Measurements from ENCODE around the gene PLEKHB2.

Gene PLEKHB2

DNA sequence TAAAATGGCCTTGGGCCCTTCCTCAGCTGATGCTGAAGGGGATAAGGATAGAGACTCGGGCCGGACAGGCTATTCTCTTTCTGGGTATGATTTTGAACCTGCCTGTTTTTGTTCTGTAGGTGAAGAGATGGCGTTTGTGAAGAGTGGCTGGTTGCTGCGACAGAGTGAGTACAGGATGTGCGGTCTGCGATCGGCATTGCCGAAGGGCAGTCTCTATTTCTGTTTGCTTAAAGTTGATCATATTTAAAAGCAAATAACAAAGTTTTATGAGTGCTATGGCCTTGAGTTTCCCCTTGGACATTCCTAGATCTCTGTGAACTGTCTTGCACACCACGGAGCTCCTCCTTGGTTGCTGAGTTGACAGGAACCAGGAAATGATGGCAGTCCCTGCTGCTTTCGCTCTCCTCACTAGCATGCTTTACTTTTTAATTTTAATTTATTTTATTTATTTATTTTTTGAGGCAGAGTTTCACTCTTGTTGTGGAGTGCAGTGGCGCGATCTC lies 15.7 kb downstream of the PLEKHB2 start:
- TF ChIP-seq, protein P1, sequence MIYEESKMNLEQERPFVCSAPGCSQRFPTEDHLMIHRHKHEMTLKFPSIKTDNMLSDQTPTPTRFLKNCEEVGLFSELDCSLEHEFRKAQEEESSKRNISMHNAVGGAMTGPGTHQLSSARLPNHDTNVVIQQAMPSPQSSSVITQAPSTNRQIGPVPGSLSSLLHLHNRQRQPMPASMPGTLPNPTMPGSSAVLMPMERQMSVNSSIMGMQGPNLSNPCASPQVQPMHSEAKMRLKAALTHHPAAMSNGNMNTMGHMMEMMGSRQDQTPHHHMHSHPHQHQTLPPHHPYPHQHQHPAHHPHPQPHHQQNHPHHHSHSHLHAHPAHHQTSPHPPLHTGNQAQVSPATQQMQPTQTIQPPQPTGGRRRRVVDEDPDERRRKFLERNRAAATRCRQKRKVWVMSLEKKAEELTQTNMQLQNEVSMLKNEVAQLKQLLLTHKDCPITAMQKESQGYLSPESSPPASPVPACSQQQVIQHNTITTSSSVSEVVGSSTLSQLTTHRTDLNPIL (CRISPR knock-in tag; IDR thresholded peaks at IDR 0.05; ENCODE audit: low read depth), result no peak
- TF ChIP-seq ZFP3 (CRISPR knock-in tag; IDR thresholded peaks at IDR 0.05) (no peak), BACH2 (CRISPR knock-in tag; IDR thresholded peaks at IDR 0.05; ENCODE audit: borderline replicate concordance) (no peak), TOX (CRISPR knock-in tag; IDR thresholded peaks at IDR 0.05; ENCODE audit: borderline replicate concordance) (no peak), ZNF70 (CRISPR knock-in tag; IDR thresholded peaks at IDR 0.05) (no peak), ESRRG (CRISPR knock-in tag; IDR thresholded peaks at IDR 0.05) (no peak), CSDC2 (CRISPR knock-in tag; IDR thresholded peaks at IDR 0.05) (no peak), ZC3H10 (CRISPR knock-in tag; IDR thresholded peaks at IDR 0.05) (no peak), OSR1 (CRISPR knock-in tag; IDR thresholded peaks at IDR 0.05) (no peak), ZNF565 (CRISPR knock-in tag; conservative IDR thresholded peaks at IDR 0.05; ENCODE audit: low read depth) (no peak), TCF4 (CRISPR knock-in tag; IDR thresholded peaks at IDR 0.05; ENCODE audit: borderline replicate concordance) (no peak), PPARA (CRISPR knock-in tag; IDR thresholded peaks at IDR 0.05; ENCODE audit: borderline replicate concordance) (no peak), ISL1 (CRISPR knock-in tag; IDR thresholded peaks at IDR 0.05) (no peak), GLIS3 (CRISPR knock-in tag; IDR thresholded peaks at IDR 0.05) (no peak), SNAI2 (CRISPR knock-in tag; IDR thresholded peaks at IDR 0.05) (no peak)
- TF ChIP-seq, protein P2, sequence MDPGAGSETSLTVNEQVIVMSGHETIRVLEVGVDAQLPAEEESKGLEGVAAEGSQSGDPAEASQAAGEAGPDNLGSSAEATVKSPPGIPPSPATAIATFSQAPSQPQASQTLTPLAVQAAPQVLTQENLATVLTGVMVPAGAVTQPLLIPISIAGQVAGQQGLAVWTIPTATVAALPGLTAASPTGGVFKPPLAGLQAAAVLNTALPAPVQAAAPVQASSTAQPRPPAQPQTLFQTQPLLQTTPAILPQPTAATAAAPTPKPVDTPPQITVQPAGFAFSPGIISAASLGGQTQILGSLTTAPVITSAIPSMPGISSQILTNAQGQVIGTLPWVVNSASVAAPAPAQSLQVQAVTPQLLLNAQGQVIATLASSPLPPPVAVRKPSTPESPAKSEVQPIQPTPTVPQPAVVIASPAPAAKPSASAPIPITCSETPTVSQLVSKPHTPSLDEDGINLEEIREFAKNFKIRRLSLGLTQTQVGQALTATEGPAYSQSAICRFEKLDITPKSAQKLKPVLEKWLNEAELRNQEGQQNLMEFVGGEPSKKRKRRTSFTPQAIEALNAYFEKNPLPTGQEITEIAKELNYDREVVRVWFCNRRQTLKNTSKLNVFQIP (CRISPR knock-in tag; IDR thresholded peaks at IDR 0.05; ENCODE audit: borderline replicate concordance, low read depth), result no peak
- TF ChIP-seq, protein P3, sequence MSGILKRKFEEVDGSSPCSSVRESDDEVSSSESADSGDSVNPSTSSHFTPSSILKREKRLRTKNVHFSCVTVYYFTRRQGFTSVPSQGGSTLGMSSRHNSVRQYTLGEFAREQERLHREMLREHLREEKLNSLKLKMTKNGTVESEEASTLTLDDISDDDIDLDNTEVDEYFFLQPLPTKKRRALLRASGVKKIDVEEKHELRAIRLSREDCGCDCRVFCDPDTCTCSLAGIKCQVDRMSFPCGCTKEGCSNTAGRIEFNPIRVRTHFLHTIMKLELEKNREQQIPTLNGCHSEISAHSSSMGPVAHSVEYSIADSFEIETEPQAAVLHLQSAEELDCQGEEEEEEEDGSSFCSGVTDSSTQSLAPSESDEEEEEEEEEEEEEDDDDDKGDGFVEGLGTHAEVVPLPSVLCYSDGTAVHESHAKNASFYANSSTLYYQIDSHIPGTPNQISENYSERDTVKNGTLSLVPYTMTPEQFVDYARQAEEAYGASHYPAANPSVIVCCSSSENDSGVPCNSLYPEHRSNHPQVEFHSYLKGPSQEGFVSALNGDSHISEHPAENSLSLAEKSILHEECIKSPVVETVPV (CRISPR knock-in tag; IDR thresholded peaks at IDR 0.05), result no peak
- no peak for ATAC-seq

DNA sequence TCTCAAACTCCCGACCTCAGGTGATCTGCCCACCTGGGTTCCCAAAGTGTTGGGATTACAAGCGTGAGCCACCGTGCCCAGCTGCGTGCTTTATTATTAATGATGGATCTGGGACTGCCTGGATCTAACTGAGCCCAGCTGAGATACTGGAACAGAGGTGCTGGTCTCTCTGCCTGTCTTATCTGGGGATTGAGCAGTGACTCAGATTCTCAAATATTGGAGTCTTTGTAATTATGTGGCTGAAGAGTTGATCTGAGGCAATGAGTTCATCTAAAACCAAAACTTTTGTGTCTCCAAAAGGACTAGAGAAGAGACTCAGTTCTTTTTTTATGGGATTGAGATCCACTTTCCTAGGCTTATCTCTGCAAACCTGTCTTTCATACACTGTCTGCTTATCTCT lies 16.3 kb downstream of the PLEKHB2 start:
- TF ChIP-seq, protein P2 (CRISPR knock-in tag; IDR thresholded peaks at IDR 0.05; ENCODE audit: borderline replicate concordance, low read depth), result no peak
- no peak for TF ChIP-seq OSR1 (CRISPR knock-in tag; IDR thresholded peaks at IDR 0.05)
- TF ChIP-seq ESRRG (CRISPR knock-in tag; IDR thresholded peaks at IDR 0.05), result no peak
- no peak for TF ChIP-seq ZFP3 (CRISPR knock-in tag; IDR thresholded peaks at IDR 0.05)
- ATAC-seq, result no peak

DNA sequence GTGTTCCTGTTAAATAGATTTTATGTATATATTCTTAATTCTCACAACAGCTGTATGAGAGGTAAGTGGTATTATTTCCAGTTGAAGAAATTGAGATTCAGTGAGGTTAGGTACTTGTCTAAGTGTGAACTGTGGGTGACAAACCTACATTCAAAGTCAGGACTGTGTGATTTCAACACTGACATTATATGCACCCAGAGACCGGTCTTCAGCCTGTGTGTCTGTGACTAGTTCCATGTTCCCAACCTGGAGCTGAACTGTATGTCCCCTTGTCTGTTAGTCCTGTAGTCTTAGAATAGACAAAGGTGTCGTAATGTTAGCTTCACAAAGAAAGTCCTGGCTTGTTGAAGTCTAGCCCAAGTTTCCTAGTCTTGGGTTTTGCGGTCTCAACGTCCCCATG lies 17.4 kb downstream of the PLEKHB2 start:
- ATAC-seq, result no peak
- TF ChIP-seq, protein P1 (CRISPR knock-in tag; IDR thresholded peaks at IDR 0.05; ENCODE audit: low read depth), result no peak
- TF ChIP-seq OSR1 (CRISPR knock-in tag; IDR thresholded peaks at IDR 0.05) (no peak), SNAI2 (CRISPR knock-in tag; IDR thresholded peaks at IDR 0.05) (no peak), GLIS3 (CRISPR knock-in tag; IDR thresholded peaks at IDR 0.05) (no peak), TCF4 (CRISPR knock-in tag; IDR thresholded peaks at IDR 0.05; ENCODE audit: borderline replicate concordance) (no peak), PPARA (CRISPR knock-in tag; IDR thresholded peaks at IDR 0.05; ENCODE audit: borderline replicate concordance) (no peak), ZC3H10 (CRISPR knock-in tag; IDR thresholded peaks at IDR 0.05) (no peak), ZNF8 (CRISPR knock-in tag; IDR thresholded peaks at IDR 0.05) (no peak), ZFP3 (CRISPR knock-in tag; IDR thresholded peaks at IDR 0.05) (no peak)
- TF ChIP-seq, protein P2 (CRISPR knock-in tag; IDR thresholded peaks at IDR 0.05; ENCODE audit: borderline replicate concordance, low read depth), result no peak

Measured in SK-N-SH treated with all-trans-retinoic acid at 6 μM for 48 hours (cell line).